Measurements from ENCODE around the gene PIK3CB. TPM values are rescaled to one million over a fixed set of nuclear protein-coding genes. Genes with fewer than 3 reads are reported as not detected.
A peak's percentile ranks its signal among the peaks of the same experiment; 100 is the strongest.
"Not testable (repeated sequence)": the region's sequence is repeated elsewhere in the genome, so short reads cannot be mapped to it uniquely, and the experiment has no call there.

PIK3CB gene
- total and polyA plus RNA-seq, 5 experiments from 2014 or later, result 8.9 to 34.2 (median 13.4) TPM

- POLR2A ChIA-PET, result no interaction called here
- DNase-seq (no peak), ATAC-seq (no peak)
- no peaks in the 10 kb centered on the region for H3K9me3 Mint-ChIP-seq
- H3K4me3 Mint-ChIP-seq, result no peak overlapping the region
- H3K27ac Mint-ChIP-seq, result peak overlapping the region in 3 of 10 donors; percentile 2 to 24 (median 7)
- H3K36me3 Mint-ChIP-seq, result peaks cover 0 to 44% (median 17%) of the 10 kb centered on the region in 3 donors
- H3K27me3 Mint-ChIP-seq, result no peaks in the 10 kb centered on the region
- peaks cover 15 to 26% (median 16%) of the 10 kb centered on the region in 4 donors for H3K4me1 Mint-ChIP-seq
These were observed 38.0 kb downstream of the PIK3CB start for GRCh38 chr3:138796761-138797160.

- peak overlapping the region in 5 of 10 donors; percentile 4 to 79 (median 30) for H3K27ac Mint-ChIP-seq
- peaks cover 8 to 35% (median 10%) of the 10 kb centered on the region in 3 donors for H3K36me3 Mint-ChIP-seq
- no peak for ATAC-seq
These were observed 47.9 kb downstream of the PIK3CB start for GRCh38 chr3:138786788-138787271.

GRCh38 chr3:138785951-138786350 lies 48.8 kb downstream of the PIK3CB start:
- Mint-ChIP-seq H3K36me3 (peaks cover 8 to 27% (median 10%) of the 10 kb centered on the region in 3 donors), H3K27me3 (no peaks in the 10 kb centered on the region), H3K4me3 (no peak overlapping the region), H3K27ac (peak overlapping the region in 1 of 10 donors; percentile 47), H3K9me3 (peaks cover 0 to 2% (median 0%) of the 10 kb centered on the region in 9 donors), H3K4me1 (peaks cover 2 to 28% (median 19%) of the 10 kb centered on the region in 4 donors)
- DNase-seq (no peak), ATAC-seq (no peak)
- POLR2A ChIA-PET, result no interaction called here

More at GRCh38 chr3:138786788-138787271, 47.9 kb downstream of the PIK3CB start:
- Mint-ChIP-seq H3K27me3 (no peaks in the 10 kb centered on the region), H3K4me1 (peaks cover 8 to 27% (median 20%) of the 10 kb centered on the region in 4 donors), H3K4me3 (peak overlapping the region in 1 of 10 donors; percentile 5), H3K9me3 (peaks cover 0 to 2% (median 0%) of the 10 kb centered on the region in 9 donors)
- no peak for DNase-seq
- POLR2A ChIA-PET, result no interaction called here

DNA sequence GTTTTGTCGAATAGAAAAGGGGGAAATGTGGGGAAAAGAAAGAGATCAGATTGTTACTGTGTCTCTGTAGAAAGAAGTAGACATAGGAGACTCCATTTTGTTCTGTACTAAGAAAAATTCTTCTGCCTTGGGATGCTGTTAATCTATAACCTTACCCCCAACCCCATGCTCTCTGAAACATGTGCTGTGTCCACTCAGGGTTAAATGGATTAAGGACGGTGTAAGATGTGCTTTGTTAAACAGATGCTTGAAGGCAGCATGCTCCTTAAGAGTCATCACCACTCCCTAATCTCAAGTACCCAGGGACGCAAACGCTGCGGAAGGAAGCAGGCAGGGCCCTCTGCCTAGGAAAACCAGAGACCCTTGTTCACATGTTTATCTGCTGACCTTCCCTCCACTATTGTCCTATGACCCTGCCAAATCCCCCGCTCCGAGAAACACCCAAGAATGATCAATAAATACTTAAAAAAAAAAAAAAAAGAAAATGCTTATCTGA lies 49.3 kb downstream of the PIK3CB start:
- H3K9me3 Mint-ChIP-seq, ATAC-seq, H3K4me3 Mint-ChIP-seq, DNase-seq, POLR2A ChIA-PET, H3K27me3 Mint-ChIP-seq: not testable (repeated sequence)
- Mint-ChIP-seq H3K36me3 (peaks cover 8 to 24% (median 10%) of the 10 kb centered on the region in 3 donors), H3K27ac (peak overlapping the region in 2 of 10 donors; percentile 47 to 54), H3K4me1 (peaks cover 5 to 33% (median 22%) of the 10 kb centered on the region in 4 donors)

DNA sequence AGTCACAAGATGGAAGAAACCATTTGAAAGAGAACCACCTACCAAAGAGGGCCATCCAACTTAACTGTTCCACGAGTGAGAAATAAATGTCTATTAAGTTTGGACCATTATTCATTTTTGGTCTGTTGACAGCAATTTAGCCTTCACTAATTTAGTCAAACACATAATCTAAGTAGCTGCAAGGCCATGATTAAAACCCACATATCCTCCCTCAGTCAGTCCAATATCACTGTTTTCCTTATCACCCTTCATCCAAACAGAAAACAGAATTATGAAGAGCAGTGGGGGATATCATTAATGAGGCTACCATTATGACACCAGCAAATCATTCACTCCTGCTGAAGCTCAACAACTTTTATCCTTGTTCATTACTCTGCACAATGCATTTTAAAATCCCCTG lies 52.0 kb downstream of the PIK3CB start:
- H3K4me1 Mint-ChIP-seq, result peaks cover 9 to 46% (median 26%) of the 10 kb centered on the region in 4 donors
- DNase-seq (no peak), ATAC-seq (no peak)
- H3K27me3 Mint-ChIP-seq, result no peaks in the 10 kb centered on the region
- peak overlapping the region in 1 of 10 donors; percentile 10 for H3K4me3 Mint-ChIP-seq
- peaks cover 0 to 2% (median 0%) of the 10 kb centered on the region in 9 donors for H3K9me3 Mint-ChIP-seq
- POLR2A ChIA-PET, result no interaction called here
- peaks cover 8 to 19% (median 8%) of the 10 kb centered on the region in 3 donors for H3K36me3 Mint-ChIP-seq
- H3K27ac Mint-ChIP-seq, result peak overlapping the region in 7 of 10 donors; percentile 41 to 83 (median 73)

- POLR2A ChIA-PET, result interaction anchor here (0.9 to 1.4 kb wide), 3 partner anchors 54 to 187 kb away, joined by 5 read pairs; partner anchors contain the start of genes CEP70, FAIM and PIK3CB
- Mint-ChIP-seq H3K27ac (peak overlapping the region; percentile 64 to 92 (median 86)), H3K4me3 (peak overlapping the region; percentile 8 to 78 (median 48)), H3K27me3 (no peaks in the 10 kb centered on the region), H3K9me3 (peaks cover 0 to 2% (median 0%) of the 10 kb centered on the region in 9 donors), H3K36me3 (peaks cover 8 to 24% (median 8%) of the 10 kb centered on the region in 3 donors), H3K4me1 (peaks cover 9 to 48% (median 24%) of the 10 kb centered on the region in 4 donors)
- DNase-seq (peak in 9 of 10 donors; percentile 17 to 75 (median 48)), ATAC-seq (peak; percentile 96 to 100)
These were observed 53.7 kb downstream of the PIK3CB start for GRCh38 chr3:138781012-138781470.

- no peak for DNase-seq
- H3K9me3 Mint-ChIP-seq, result peaks cover 0 to 2% (median 0%) of the 10 kb centered on the region in 9 donors
- H3K27ac Mint-ChIP-seq, result peak overlapping the region in 5 of 10 donors; percentile 27 to 72 (median 57)
- POLR2A ChIA-PET, result no interaction called here
- peaks cover 9 to 52% (median 35%) of the 10 kb centered on the region in 4 donors for H3K4me1 Mint-ChIP-seq
- no peak overlapping the region for H3K4me3 Mint-ChIP-seq
- ATAC-seq, result no peak
- peaks cover 2 to 23% (median 7%) of the 10 kb centered on the region in 3 donors for H3K36me3 Mint-ChIP-seq
- H3K27me3 Mint-ChIP-seq, result no peaks in the 10 kb centered on the region
These were observed 56.1 kb downstream of the PIK3CB start for GRCh38 chr3:138778643-138779042.

GRCh38 chr3:138776961-138777360 lies 57.8 kb downstream of the PIK3CB start:
- Mint-ChIP-seq H3K27ac (peak overlapping the region in 1 of 10 donors; percentile 25), H3K4me1 (peaks cover 8 to 38% (median 27%) of the 10 kb centered on the region in 4 donors), H3K9me3 (no peaks in the 10 kb centered on the region), H3K4me3 (no peak overlapping the region), H3K36me3 (peaks cover 0 to 22% (median 4%) of the 10 kb centered on the region in 3 donors), H3K27me3 (no peaks in the 10 kb centered on the region)
- DNase-seq (no peak), ATAC-seq (no peak)
- POLR2A ChIA-PET, result interaction anchor here (0.7 kb wide), 1 partner anchor 178 kb away, joined by 6 read pairs; no protein-coding TSS in a partner anchor

GRCh38 chr3:138775254-138775595 lies 59.5 kb downstream of the PIK3CB start:
- ATAC-seq (no peak), DNase-seq (no peak)
- Mint-ChIP-seq H3K4me3 (no peak overlapping the region), H3K36me3 (peaks cover 0 to 22% (median 4%) of the 10 kb centered on the region in 3 donors), H3K27ac (peak overlapping the region in 6 of 10 donors; percentile 3 to 80 (median 44)), H3K27me3 (no peaks in the 10 kb centered on the region), H3K4me1 (peaks cover 10 to 31% (median 24%) of the 10 kb centered on the region in 4 donors), H3K9me3 (no peaks in the 10 kb centered on the region)
- POLR2A ChIA-PET, result no interaction called here

DNA sequence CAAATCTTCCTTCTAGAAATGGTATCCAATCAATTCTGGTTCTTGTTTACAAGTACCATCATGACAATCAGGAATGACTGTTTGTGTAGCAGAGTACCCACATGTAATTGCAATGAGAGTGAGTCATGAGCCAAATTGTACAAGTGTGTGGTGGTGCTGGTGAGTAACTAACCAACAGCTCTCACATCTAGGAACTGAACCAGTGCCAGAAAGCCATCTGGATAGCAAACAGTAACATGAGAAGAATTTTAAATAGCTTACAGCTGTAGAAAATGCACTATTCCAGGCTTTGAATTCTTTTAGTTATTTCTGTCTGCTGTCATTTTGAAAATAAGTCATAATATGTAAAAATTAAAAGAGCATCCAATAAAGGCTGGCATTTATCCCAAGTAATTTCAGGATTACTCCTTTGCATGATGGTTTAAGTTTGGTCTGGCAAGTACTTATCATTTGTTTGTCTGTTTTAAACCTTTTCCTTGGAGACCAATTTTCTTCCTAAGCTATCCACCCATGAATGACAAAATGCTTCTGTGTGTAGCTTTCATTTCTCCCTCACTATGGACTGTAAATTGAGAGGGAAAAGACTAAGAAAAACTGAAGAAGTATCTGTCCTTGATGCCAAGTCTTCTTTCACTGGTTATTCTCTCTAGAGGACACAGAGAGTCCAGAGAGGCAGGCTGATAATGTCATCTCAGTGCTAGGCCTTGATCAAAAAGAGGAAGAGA lies 60.0 kb downstream of the PIK3CB start:
- peaks cover 13 to 34% (median 29%) of the 10 kb centered on the region in 4 donors for H3K4me1 Mint-ChIP-seq
- no peak overlapping the region for H3K4me3 Mint-ChIP-seq
- DNase-seq (no peak), ATAC-seq (no peak)
- H3K36me3 Mint-ChIP-seq, result peaks cover 0 to 22% (median 8%) of the 10 kb centered on the region in 3 donors
- H3K27ac Mint-ChIP-seq, result peak overlapping the region in 5 of 10 donors; percentile 3 to 80 (median 66)
- H3K27me3 Mint-ChIP-seq, result no peaks in the 10 kb centered on the region
- POLR2A ChIA-PET, result no interaction called here
- H3K9me3 Mint-ChIP-seq, result no peaks in the 10 kb centered on the region

- POLR2A ChIA-PET, result no interaction called here
- no peak overlapping the region for H3K4me3 Mint-ChIP-seq
- peaks cover 8 to 34% (median 21%) of the 10 kb centered on the region in 4 donors for H3K4me1 Mint-ChIP-seq
- H3K9me3 Mint-ChIP-seq, result peaks cover 0 to 8% (median 0%) of the 10 kb centered on the region in 9 donors
- DNase-seq (no peak), ATAC-seq (no peak)
- H3K36me3 Mint-ChIP-seq, result peaks cover 0 to 36% (median 24%) of the 10 kb centered on the region in 3 donors
- no peak overlapping the region for H3K27ac Mint-ChIP-seq
- no peaks in the 10 kb centered on the region for H3K27me3 Mint-ChIP-seq
These were observed 63.1 kb downstream of the PIK3CB start for GRCh38 chr3:138771585-138771984.

GRCh38 chr3:138769616-138770015 lies 65.1 kb downstream of the PIK3CB start:
- peak overlapping the region in 1 of 10 donors; percentile 23 for H3K4me3 Mint-ChIP-seq
- peak overlapping the region in 5 of 10 donors; percentile 24 to 78 (median 62) for H3K27ac Mint-ChIP-seq
- no peak for DNase-seq
- ATAC-seq, result no peak
- no peaks in the 10 kb centered on the region for H3K27me3 Mint-ChIP-seq
- H3K36me3 Mint-ChIP-seq, result peaks cover 0 to 36% (median 23%) of the 10 kb centered on the region in 3 donors
- peaks cover 0 to 8% (median 0%) of the 10 kb centered on the region in 9 donors for H3K9me3 Mint-ChIP-seq
- H3K4me1 Mint-ChIP-seq, result peaks cover 10 to 24% (median 16%) of the 10 kb centered on the region in 4 donors
- POLR2A ChIA-PET, result interaction anchor here (0.8 kb wide), 1 partner anchor 16 kb away, joined by 3 read pairs; no protein-coding TSS in a partner anchor

Measured in naive thymus-derived CD8-positive, alpha-beta T cell (primary cell).